GM12878 (cell line): Measurements from ENCODE around the gene EFCAB9. TPM values are rescaled to one million over a fixed set of nuclear protein-coding genes. Genes with fewer than 3 reads are reported as not detected.
A peak's percentile ranks its signal among the peaks of the same experiment; 100 is the strongest.

Source experiments
- ATAC-seq: fragments of 200-7000 bp; cut with Tn5 transposase; 3 replicates; pipeline ENCODE4 v1.9.1; 2020; ENCODE audit warnings: mild to moderate bottlenecking, moderate library complexity
- BruUV-seq: library from RNA; stranded (reverse); fragments of 400-500 nt; replicated peaks from 2 replicates; lab custom pipeline; 2021; lab: Mats Ljungman, UMichigan
- CTCF ChIA-PET: fragments of 300-600 bp; sonication (Branson Sonifier 250); formaldehyde crosslinking; extraction: SDS; loops from one replicate; lab custom pipeline; 2021; ENCODE audit warnings: inconsistent platforms; lab: Yijun Ruan, JAX
- POLR2A ChIA-PET: fragments of 350-600 bp; formaldehyde crosslinking; extraction: SDS; loops from one replicate; lab custom pipeline; 2021; ENCODE audit warnings: inconsistent platforms; lab: Charles Lee
- RAD21 ChIA-PET: fragments of 300-600 bp; sonication (Branson Sonifier 250); formaldehyde crosslinking; loops from one replicate; lab custom pipeline; 2023; ENCODE audit warnings: antibody characterized with exemption; ENCODE audit not compliant: unreplicated experiment; lab: Charles Lee
- SMC1A ChIA-PET: fragments of 300-600 bp; sonication (Branson Sonifier 250); formaldehyde crosslinking; loops from one replicate; lab custom pipeline; 2023; ENCODE audit not compliant: unreplicated experiment, uncharacterized antibody; lab: Charles Lee
- DNase-seq: peaks from one replicate; pipeline ENCODE4 v3.0.0-alpha.2; 2011; ENCODE audit warnings: low read depth, low spot score
- FAIRE-seq: peaks from 3 replicates; lab custom pipeline; 2011; peaks lifted over from hg19 to GRCh38; lab: Jason Lieb, UNC
- H2AFZ ChIP-seq: 2 replicates; pipeline ENCODE4 v1.6.0; 2011; ENCODE audit warnings: low read depth, low read length, control low read depth; ENCODE audit not compliant: control insufficient read depth
- H3K27ac ChIP-seq: 2 replicates; pipeline ENCODE4 v1.5.1; 2011; ENCODE audit warnings: control low read depth; ENCODE audit not compliant: control insufficient read depth, insufficient read depth
- H3K27me3 ChIP-seq, 2 experiments: replicated peaks in 1 of 2; 2 replicates each; pipeline versions ENCODE4 v1.6.0 to v1.6.1; 2011; ENCODE audit warnings: low read length in 1 of 2; ENCODE audit not compliant: control insufficient read depth in 2 of 2, insufficient read depth in 2 of 2
- H3K36me3 ChIP-seq, 2 experiments: 2 replicates each; pipeline ENCODE4 v1.5.1; 2011; ENCODE audit warnings: low read length in 1 of 2; ENCODE audit not compliant: control insufficient read depth in 2 of 2, insufficient read depth in 2 of 2
- H3K4me1 ChIP-seq: 2 replicates; pipeline ENCODE4 v1.6.1; 2011; ENCODE audit warnings: mild to moderate bottlenecking, low read length, moderate library complexity, mixed read lengths; ENCODE audit not compliant: control insufficient read depth, insufficient read depth
- H3K4me2 ChIP-seq: 2 replicates; pipeline ENCODE4 v1.6.0; 2011; ENCODE audit warnings: control low read depth; ENCODE audit not compliant: control insufficient read depth, insufficient read depth
- H3K4me3 ChIP-seq: fragments of 200-600 bp; sonication (generic); 2 replicates; pipeline ENCODE4 v1.5.1; 2016
- H3K79me2 ChIP-seq: 2 replicates; pipeline ENCODE4 v1.6.0; 2011; ENCODE audit warnings: low read length; ENCODE audit not compliant: control insufficient read depth, insufficient read depth
- H3K9ac ChIP-seq: 2 replicates; pipeline ENCODE4 v1.8.0; 2011; ENCODE audit warnings: low read length, control low read depth, mixed read lengths; ENCODE audit not compliant: control insufficient read depth, insufficient read depth
- H3K9me3 ChIP-seq: replicated peaks from 3 replicates; pipeline ENCODE4 v1.5.1; 2011; ENCODE audit warnings: mild to moderate bottlenecking, low read length; ENCODE audit not compliant: control insufficient read depth, insufficient read depth
- H4K20me1 ChIP-seq: 2 replicates; pipeline ENCODE4 v1.6.0; 2011; ENCODE audit not compliant: control insufficient read depth, insufficient read depth
- CBX5 ChIP-seq: sonication (generic); IDR thresholded peaks from 2 replicates; pipeline ENCODE4 v1.6.1; 2016; ENCODE audit warnings: low read depth, moderate library complexity, mild to moderate bottlenecking, inconsistent platforms
- CREM ChIP-seq: IDR thresholded peaks from 2 replicates; pipeline ENCODE4 v1.6.1; 2014; ENCODE audit warnings: antibody characterized with exemption, low read depth
- ELK1 ChIP-seq: IDR thresholded peaks from 2 replicates; pipeline ENCODE4 v1.6.1; 2012; ENCODE audit warnings: low read depth, low read length, improper control_type of control experiment
- PBX3 ChIP-seq: IDR thresholded peaks from 2 replicates; pipeline ENCODE4 v1.6.1; 2011; ENCODE audit warnings: mild to moderate bottlenecking, low read depth, low read length, moderate library complexity; ENCODE audit not compliant: insufficient replicate concordance
- RFX5 ChIP-seq: IDR thresholded peaks from 2 replicates; pipeline ENCODE4 v1.6.1; 2011; ENCODE audit warnings: low read depth, low read length, improper control_type of control experiment
- TCF3 ChIP-seq: IDR thresholded peaks from 2 replicates; pipeline ENCODE4 v1.6.1; 2012; ENCODE audit warnings: low read depth, mild to moderate bottlenecking, low read length, borderline replicate concordance; ENCODE audit not compliant: insufficient read depth
- WGBS: methylation state at CpG from one replicate; pipeline ENCODE4 v1.1.6; 2016; ENCODE audit warnings: low lambda C conversion rate; ENCODE audit not compliant: insufficient replicate concordance, insufficient coverage; ENCODE audit errors: missing lambda C conversion rate; 5-methylcytosine and 5-hydroxymethylcytosine counted together
- in situ Hi-C: fragments of 300-500 bp; cut with MboI; formaldehyde crosslinking; loops from 9 replicates; pipeline ENCODE4 v1.14.3; 2018; ENCODE audit warnings: mixed read lengths
- intact Hi-C: fragments of 100-400 bp; cut with micrococcal nuclease; formaldehyde crosslinking; loops from one replicate; pipeline ENCODE4 v1.14.2; 2022; ENCODE audit not compliant: unreplicated experiment
- polyA plus RNA-seq, 11 experiments: library from polyadenylated mRNA; depleted of rRNA in 4 of 11; unstranded in 6 of 11; stranded (reverse) in 5 of 11; fragments of >200 nt; fragmentation: Nextera tagmentation in 4 of 11; fragmentation: Illumina TruSeq in 1 of 11; extraction: Ambion mirVana in 4 of 11; extraction: Trizol in 1 of 11; gene quantifications; 1 replicate in 1 of 11; 2 replicates in 10 of 11; pipeline versions ENCODE4 v1.2.1 to v1.2.3, GENCODE V29; 2011 to 2016; ENCODE audit warnings: inconsistent platforms in 2 of 11, missing spikeins in 2 of 11, low read depth in 1 of 11
- total RNA-seq, 4 experiments: library from RNA; depleted of rRNA in 3 of 4; stranded (reverse); fragments of >200 nt in 3 of 4; fragmentation: Illumina TruSeq in 1 of 4; extraction: Trizol in 1 of 4; gene quantifications; 2 replicates each; pipeline versions ENCODE4 v1.2.1 to v1.2.3, GENCODE V29; 2013 to 2021

The EFCAB9 gene
- total and polyA plus RNA-seq, 10 of the 15 experiments (the other 5 are each of a cell fraction or from before 2014, with no cell fraction given): 0.73 TPM; not detected in 9

GRCh38 chr5:172169216-172169615 is 24.8 kb upstream of the EFCAB9 start:
- Histone ChIP-seq H3K4me2 (no peak overlapping the region), H3K27ac (no peak overlapping the region), H3K36me3 (peaks cover 20 to 23% of the 10 kb centered on the region in 2 experiments; a peak in 3 of 4 replicates), H4K20me1 (peaks cover 11% of the 10 kb centered on the region), H3K4me1 (peaks cover 39% of the 10 kb centered on the region), H3K9me3 (no peaks in the 10 kb centered on the region; the same call in 2 of the 3 replicates), H3K9ac (no peak overlapping the region), H2AFZ (no peak overlapping the region), H3K27me3 (no peaks in the 10 kb centered on the region), H3K79me2 (peaks cover 91% of the 10 kb centered on the region), H3K4me3 (no peak overlapping the region)
- FAIRE-seq (no peak), DNase-seq (no peak), ATAC-seq (no peak)
- POLR2A ChIA-PET: no interaction called here
- WGBS: 96% methylated on average over 2 of the region's 2 CpGs
- in situ Hi-C loops (no loop called here), intact Hi-C loops (no loop called here)
- RAD21 ChIA-PET: no interaction called here
- CTCF ChIA-PET: no interaction called here
- BruUV-seq: no TSS peak
- TF ChIP-seq ELK1: no peak
- TF ChIP-seq CREM: no peak
- TF ChIP-seq CBX5: no peak
- no peak for TF ChIP-seq TCF3
- SMC1A ChIA-PET: no interaction called here

GRCh38 chr5:172170251-172170701 is 23.7 kb upstream of the EFCAB9 start:
- in situ Hi-C loops (no loop called here), intact Hi-C loops (no loop called here)
- DNase-seq: no peak
- no TSS peak for BruUV-seq
- ChIA-PET POLR2A (interaction anchor here (0.6 to 1.5 kb wide), 2 partner anchors 8 to 99 kb away, joined by 3 to 5 read pairs; no protein-coding TSS in a partner anchor), RAD21 (interaction anchor here (9.9 kb wide), 1 partner anchor 16 kb away, joined by 158 read pairs; the partner anchor contains the start of gene STK10), SMC1A (interaction anchor here (0.7 to 1.9 kb wide), 3 partner anchors 16 to 19 kb away, joined by 3 to 6 read pairs (median 5); no protein-coding TSS in a partner anchor), CTCF (interaction anchor here (0.6 kb wide), 1 partner anchor 100 kb away, joined by 3 read pairs; no protein-coding TSS in a partner anchor)
- WGBS: 80% methylated on average over 9 of the region's 9 CpGs
- H3K36me3 ChIP-seq: peaks cover 18 to 23% of the 10 kb centered on the region in 2 experiments; a peak in 3 of 4 replicates
- H4K20me1 ChIP-seq: peaks cover 11% of the 10 kb centered on the region
- ATAC-seq: no peak
- no peak overlapping the region for H3K4me2 ChIP-seq
- no peaks in the 10 kb centered on the region; the same call in 2 of the 3 replicates for H3K9me3 ChIP-seq
- H3K9ac ChIP-seq: no peak overlapping the region
- FAIRE-seq: no peak
- H3K27ac ChIP-seq: no peak overlapping the region
- peaks cover 91% of the 10 kb centered on the region for H3K79me2 ChIP-seq
- H3K4me1 ChIP-seq: peaks cover 41% of the 10 kb centered on the region
- TF ChIP-seq PBX3 (peak; percentile 57), RFX5 (no peak)
- no peak overlapping the region for H3K4me3 ChIP-seq
- H3K27me3 ChIP-seq: no peaks in the 10 kb centered on the region
- no peak overlapping the region for H2AFZ ChIP-seq
